ENCODE results near the gene CDH13.

GRCh38 chr16:83842291-83842690 is 1215.5 kb downstream of the CDH13 start:
- no peak for TF ChIP-seq CTCF (conservative IDR thresholded peaks at IDR 0.05; ENCODE audit: low read length)
- no peak for TF ChIP-seq EZH2phosphoT487 (IDR thresholded peaks at IDR 0.05; ENCODE audit: borderline replicate concordance, low read depth, low read length)

All from OCI-LY7 (cell line).